ENCODE results near the gene GSTT2.
"Not testable (repeated sequence)": the region's sequence is repeated elsewhere in the genome, so short reads cannot be mapped to it uniquely, and the experiment has no call there.

- TF ChIP-seq FOXA1 (IDR thresholded peaks at IDR 0.05); SP1 (IDR thresholded peaks at IDR 0.05); ELF4 (IDR thresholded peaks at IDR 0.05); TARDBP (IDR thresholded peaks at IDR 0.05); SUZ12 (IDR thresholded peaks at IDR 0.05); BHLHE40 (IDR thresholded peaks at IDR 0.05; ENCODE audit: borderline replicate concordance); ARNT (IDR thresholded peaks at IDR 0.05); FOXM1 (IDR thresholded peaks at IDR 0.05; ENCODE audit: borderline replicate concordance); FOXK2 (IDR thresholded peaks at IDR 0.05); L3MBTL2 (conservative IDR thresholded peaks at IDR 0.05); PKNOX1 (IDR thresholded peaks at IDR 0.05); NFRKB (IDR thresholded peaks at IDR 0.05); ZNF384 (IDR thresholded peaks at IDR 0.05): not testable (repeated sequence)
Observed at GRCh38 chr22:23955886-23956285, 24.0 kb upstream of the GSTT2 start.
